Neutrophil (primary cell): ENCODE data around the gene TTC7B.

Experiments
- H3K27ac ChIP-seq: fragments of 200-600 bp; sonication (generic); 2 replicates; pipeline ENCODE4 v1.5.1; 2016; ENCODE audit warnings: mild to moderate bottlenecking, moderate library complexity
- H3K27me3 ChIP-seq: fragments of 200-600 bp; sonication (generic); 2 replicates; pipeline ENCODE4 v1.6.0; 2016; ENCODE audit warnings: mild to moderate bottlenecking
- H3K36me3 ChIP-seq: fragments of 200-600 bp; sonication (generic); 2 replicates; pipeline ENCODE4 v1.5.1; 2017
- H3K4me1 ChIP-seq, 2 experiments: fragments of 200-600 bp in 1 of 2; sonication (generic) in 1 of 2; 1 replicate in 1 of 2; 2 replicates in 1 of 2; pipeline versions ENCODE4 v1.5.1 to v1.6.1; 2013 to 2016; ENCODE audit warnings: low read depth in 1 of 2, low read length in 1 of 2, mild to moderate bottlenecking in 1 of 2, moderate library complexity in 1 of 2; ENCODE audit not compliant: control insufficient read depth in 1 of 2, insufficient read depth in 1 of 2
- H3K4me3 ChIP-seq, 2 experiments: fragments of 200-600 bp in 1 of 2; sonication (generic) in 1 of 2; 1 replicate in 1 of 2; 2 replicates in 1 of 2; pipeline ENCODE4 v1.5.1; 2013 to 2016; ENCODE audit warnings: low read depth in 1 of 2, low read length in 1 of 2, mild to moderate bottlenecking in 1 of 2, moderate library complexity in 1 of 2
- H3K9me3 ChIP-seq: fragments of 200-600 bp; sonication (generic); 2 replicates; pipeline ENCODE4 v1.5.1; 2016
- TF ChIP-seq, protein P1 (sequence below): fragments of 200-600 bp; sonication (generic); IDR thresholded peaks from 2 replicates; pipeline ENCODE4 v1.5.1; 2016; ENCODE audit warnings: antibody characterized with exemption

Gene TTC7B

GRCh38 chr14:90574188-90575131 lies 241.8 kb downstream of the TTC7B start:
- H3K27ac ChIP-seq = no peak overlapping the region
- H3K27me3 ChIP-seq = no peaks in the 10 kb centered on the region
- no peak overlapping the region for H3K4me3 ChIP-seq
- H3K36me3 ChIP-seq = peaks cover 84% of the 10 kb centered on the region
- TF ChIP-seq, protein P1, sequence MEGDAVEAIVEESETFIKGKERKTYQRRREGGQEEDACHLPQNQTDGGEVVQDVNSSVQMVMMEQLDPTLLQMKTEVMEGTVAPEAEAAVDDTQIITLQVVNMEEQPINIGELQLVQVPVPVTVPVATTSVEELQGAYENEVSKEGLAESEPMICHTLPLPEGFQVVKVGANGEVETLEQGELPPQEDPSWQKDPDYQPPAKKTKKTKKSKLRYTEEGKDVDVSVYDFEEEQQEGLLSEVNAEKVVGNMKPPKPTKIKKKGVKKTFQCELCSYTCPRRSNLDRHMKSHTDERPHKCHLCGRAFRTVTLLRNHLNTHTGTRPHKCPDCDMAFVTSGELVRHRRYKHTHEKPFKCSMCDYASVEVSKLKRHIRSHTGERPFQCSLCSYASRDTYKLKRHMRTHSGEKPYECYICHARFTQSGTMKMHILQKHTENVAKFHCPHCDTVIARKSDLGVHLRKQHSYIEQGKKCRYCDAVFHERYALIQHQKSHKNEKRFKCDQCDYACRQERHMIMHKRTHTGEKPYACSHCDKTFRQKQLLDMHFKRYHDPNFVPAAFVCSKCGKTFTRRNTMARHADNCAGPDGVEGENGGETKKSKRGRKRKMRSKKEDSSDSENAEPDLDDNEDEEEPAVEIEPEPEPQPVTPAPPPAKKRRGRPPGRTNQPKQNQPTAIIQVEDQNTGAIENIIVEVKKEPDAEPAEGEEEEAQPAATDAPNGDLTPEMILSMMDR = no peak
- no peaks in the 10 kb centered on the region for H3K4me1 ChIP-seq
- no peaks in the 10 kb centered on the region for H3K9me3 ChIP-seq

- Histone ChIP-seq H3K4me1 (no peaks in the 10 kb centered on the region), H3K9me3 (no peaks in the 10 kb centered on the region), H3K27me3 (no peaks in the 10 kb centered on the region), H3K36me3 (peaks cover 83% of the 10 kb centered on the region), H3K27ac (no peak overlapping the region), H3K4me3 (no peak overlapping the region)
- TF ChIP-seq, protein P1 = no peak
Observed at GRCh38 chr14:90573385-90574105, 242.7 kb downstream of the TTC7B start.

- Histone ChIP-seq H3K4me3 (no peak overlapping the region), H3K4me1 (no peaks in the 10 kb centered on the region), H3K36me3 (peaks cover 83% of the 10 kb centered on the region), H3K9me3 (no peaks in the 10 kb centered on the region), H3K27me3 (no peaks in the 10 kb centered on the region), H3K27ac (no peak overlapping the region)
- TF ChIP-seq, protein P1 = no peak
Observed at GRCh38 chr14:90572441-90573150, 243.6 kb downstream of the TTC7B start.

DNA sequence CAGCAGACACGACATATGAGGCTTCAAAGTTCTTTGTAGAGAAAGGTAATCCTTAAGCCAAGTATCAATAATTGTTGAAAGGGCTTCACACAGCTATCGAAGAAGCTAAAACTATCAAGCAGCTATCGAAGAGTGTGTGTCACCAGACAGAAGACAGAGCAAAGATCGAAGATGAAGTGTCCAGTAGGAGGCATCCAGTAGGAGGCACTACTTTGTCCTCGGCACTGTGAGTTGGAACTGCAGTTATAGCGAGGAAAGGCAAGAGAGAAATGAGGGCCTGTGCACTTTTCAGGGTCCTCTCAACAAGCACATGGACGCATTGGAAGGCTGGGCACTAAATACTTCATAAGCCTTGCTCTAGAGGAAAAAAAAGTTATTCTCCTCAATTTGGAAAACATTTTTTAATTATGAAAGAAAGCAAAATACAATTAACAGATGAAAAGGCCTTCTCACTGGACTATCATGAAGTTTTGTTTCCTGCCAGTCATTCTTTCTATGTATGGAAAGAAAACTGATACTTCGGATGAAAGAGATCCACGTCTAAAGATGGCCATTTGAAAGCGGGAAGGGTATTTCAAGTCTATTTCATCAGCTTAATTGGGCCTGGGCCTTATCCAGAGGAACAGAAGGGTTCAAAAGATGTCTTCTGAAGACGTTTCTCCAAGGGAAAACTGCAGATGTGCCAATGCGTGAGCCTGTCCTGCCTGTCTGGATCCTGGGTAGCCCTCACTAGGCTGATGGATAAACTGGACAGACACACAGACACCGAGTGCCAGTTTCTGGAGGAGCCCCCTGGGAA lies 244.9 kb downstream of the TTC7B start:
- no peaks in the 10 kb centered on the region for H3K27me3 ChIP-seq
- no peak overlapping the region for H3K4me3 ChIP-seq
- TF ChIP-seq, protein P1 = no peak
- peaks cover 81% of the 10 kb centered on the region for H3K36me3 ChIP-seq
- no peak overlapping the region for H3K27ac ChIP-seq
- no peaks in the 10 kb centered on the region for H3K4me1 ChIP-seq
- H3K9me3 ChIP-seq = no peaks in the 10 kb centered on the region

DNA sequence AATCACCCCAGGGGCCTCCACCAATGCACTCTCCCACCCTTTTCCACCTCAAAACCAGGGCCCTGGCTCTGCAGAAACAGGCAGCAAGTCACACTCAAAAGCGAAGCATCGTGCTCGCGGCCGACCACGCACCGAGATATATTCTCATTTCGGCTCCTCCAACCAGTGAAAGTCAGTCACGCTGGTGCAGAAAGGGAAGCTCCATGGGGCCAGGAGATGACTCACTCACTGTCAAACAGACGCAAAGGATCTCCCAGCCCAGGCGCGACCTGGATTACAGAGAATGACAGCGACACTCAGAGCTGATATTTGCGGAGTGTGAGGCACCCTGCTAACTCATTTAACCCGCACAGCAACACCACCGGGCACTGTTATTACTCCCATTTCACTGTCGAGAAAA lies 245.8 kb downstream of the TTC7B start:
- peaks cover 72% of the 10 kb centered on the region for H3K36me3 ChIP-seq
- TF ChIP-seq, protein P1 = no peak
- H3K27me3 ChIP-seq = no peaks in the 10 kb centered on the region
- H3K4me3 ChIP-seq = no peak overlapping the region
- no peaks in the 10 kb centered on the region for H3K9me3 ChIP-seq
- H3K4me1 ChIP-seq = no peaks in the 10 kb centered on the region
- no peak overlapping the region for H3K27ac ChIP-seq
